ENCODE results near the gene FLVCR1.

DNA sequence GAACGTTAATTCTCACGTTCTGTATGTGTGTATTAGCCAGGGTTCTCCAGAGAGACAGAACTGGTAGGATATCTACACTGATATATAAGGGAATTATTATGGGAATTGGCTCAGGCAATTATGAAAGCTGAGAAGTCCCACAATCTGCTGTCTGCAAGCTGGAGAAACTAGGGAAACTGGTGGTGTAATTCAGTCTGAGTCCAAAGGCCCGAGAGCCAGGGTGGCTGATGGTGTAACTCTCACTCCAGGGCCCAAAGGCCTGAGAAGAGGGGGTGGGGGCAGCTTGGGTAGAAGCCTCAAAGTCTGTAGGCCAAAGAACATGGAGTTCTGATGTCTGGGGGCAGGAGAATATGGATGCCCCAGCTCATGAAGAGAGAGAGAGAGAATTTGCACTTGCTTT, 79.0 kb downstream of the FLVCR1 start:
- no peak for TF ChIP-seq POLR2A (IDR thresholded peaks at IDR 0.05)
- TF ChIP-seq, protein P1, sequence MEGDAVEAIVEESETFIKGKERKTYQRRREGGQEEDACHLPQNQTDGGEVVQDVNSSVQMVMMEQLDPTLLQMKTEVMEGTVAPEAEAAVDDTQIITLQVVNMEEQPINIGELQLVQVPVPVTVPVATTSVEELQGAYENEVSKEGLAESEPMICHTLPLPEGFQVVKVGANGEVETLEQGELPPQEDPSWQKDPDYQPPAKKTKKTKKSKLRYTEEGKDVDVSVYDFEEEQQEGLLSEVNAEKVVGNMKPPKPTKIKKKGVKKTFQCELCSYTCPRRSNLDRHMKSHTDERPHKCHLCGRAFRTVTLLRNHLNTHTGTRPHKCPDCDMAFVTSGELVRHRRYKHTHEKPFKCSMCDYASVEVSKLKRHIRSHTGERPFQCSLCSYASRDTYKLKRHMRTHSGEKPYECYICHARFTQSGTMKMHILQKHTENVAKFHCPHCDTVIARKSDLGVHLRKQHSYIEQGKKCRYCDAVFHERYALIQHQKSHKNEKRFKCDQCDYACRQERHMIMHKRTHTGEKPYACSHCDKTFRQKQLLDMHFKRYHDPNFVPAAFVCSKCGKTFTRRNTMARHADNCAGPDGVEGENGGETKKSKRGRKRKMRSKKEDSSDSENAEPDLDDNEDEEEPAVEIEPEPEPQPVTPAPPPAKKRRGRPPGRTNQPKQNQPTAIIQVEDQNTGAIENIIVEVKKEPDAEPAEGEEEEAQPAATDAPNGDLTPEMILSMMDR (IDR thresholded peaks at IDR 0.05), result no peak

All from Peyer's patch (tissue), 4 donors.